ENCODE results near the gene ZNF334. TPM values are rescaled to one million over a fixed set of nuclear protein-coding genes. Genes with fewer than 3 reads are reported as not detected.

ZNF334 gene
- total RNA-seq, 1 donor from 2014 or later, result 1.6 TPM

DNA sequence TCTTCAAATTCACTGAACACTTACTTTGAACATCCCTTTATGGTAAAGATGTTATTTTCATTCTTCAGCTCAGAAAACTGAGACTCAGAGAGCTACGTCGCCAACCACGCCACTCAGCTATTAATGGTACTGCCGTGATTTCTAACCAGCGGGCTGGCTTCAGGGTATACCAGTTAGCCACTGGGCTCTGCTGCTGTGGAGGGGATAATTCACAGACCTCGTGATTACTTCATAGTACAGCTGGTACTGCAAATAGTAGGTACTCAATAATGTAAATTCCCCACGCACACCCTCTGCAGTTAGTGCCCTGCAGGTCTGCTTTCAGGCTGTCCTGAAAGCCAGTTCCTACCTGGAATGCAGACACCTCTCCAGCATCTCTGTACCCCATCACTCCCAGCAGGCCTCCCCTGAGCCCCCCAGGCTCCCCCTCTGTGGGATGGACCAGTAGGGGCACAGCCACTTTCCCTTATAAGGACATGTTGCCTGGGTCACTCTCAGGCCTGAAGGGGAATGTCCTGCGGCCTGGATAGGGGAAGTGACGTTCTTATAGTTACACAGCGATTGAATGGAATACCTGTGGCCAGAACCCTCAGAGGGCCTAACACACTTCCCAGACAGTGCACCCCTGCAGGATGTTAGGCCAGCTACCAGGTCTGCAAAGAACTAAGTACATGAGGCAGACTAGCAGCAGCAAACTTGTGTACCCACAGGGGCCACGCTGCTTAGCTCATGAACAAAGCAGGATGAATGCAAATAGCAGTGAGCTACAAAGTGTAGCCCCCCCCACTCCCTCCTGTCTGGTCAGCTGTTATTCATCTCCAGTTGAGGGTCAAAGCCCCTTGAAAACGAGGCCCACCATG, 38.4 kb upstream of the ZNF334 start:
- no peaks in the 10 kb centered on the region for H3K36me3 Mint-ChIP-seq (ENCODE audit: low read depth)
- no peaks in the 10 kb centered on the region for H3K9me3 Mint-ChIP-seq
- DNase-seq, result peak; percentile 61
- peaks cover 49% of the 10 kb centered on the region for H3K4me1 Mint-ChIP-seq
- H3K4me3 Mint-ChIP-seq, result peak overlapping the region; percentile 79
- intact Hi-C loops (cut with micrococcal nuclease), result loop anchor here (2.0 kb wide), 1 partner anchor 137 kb away; the partner anchor contains the start of gene TP53RK
- peak overlapping the region; percentile 94 for H3K27ac Mint-ChIP-seq
- no peaks in the 10 kb centered on the region for H3K27me3 Mint-ChIP-seq

DNA sequence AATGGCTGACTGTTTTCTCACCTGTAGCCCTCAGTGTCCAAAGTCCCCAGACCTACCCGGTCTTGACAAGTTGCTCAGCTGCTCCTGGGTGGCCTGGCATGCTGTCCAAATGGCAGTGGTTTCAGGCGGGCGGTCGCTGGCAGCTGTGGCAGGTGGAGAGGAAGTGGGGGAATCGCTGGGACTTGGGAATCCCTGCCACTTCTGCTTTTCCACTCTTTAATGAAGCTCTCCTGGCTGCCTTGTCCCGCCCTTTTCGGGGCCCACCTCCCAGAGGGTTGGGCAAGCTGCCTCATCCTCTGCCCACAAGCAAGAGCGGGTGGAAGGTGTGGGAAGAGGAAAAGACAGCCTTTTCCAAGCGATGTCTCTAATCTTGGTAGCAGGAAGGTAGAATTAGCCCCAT, 37.1 kb upstream of the ZNF334 start, which contains the start of gene OCSTAMP:
OCSTAMP (minus strand) TSS at position 194 of the 400 bp plus-strand sequence; CDS start at position 100, 94 bp downstream.
- H3K4me3 Mint-ChIP-seq, result no peak within 1 kb of the TSS

DNA sequence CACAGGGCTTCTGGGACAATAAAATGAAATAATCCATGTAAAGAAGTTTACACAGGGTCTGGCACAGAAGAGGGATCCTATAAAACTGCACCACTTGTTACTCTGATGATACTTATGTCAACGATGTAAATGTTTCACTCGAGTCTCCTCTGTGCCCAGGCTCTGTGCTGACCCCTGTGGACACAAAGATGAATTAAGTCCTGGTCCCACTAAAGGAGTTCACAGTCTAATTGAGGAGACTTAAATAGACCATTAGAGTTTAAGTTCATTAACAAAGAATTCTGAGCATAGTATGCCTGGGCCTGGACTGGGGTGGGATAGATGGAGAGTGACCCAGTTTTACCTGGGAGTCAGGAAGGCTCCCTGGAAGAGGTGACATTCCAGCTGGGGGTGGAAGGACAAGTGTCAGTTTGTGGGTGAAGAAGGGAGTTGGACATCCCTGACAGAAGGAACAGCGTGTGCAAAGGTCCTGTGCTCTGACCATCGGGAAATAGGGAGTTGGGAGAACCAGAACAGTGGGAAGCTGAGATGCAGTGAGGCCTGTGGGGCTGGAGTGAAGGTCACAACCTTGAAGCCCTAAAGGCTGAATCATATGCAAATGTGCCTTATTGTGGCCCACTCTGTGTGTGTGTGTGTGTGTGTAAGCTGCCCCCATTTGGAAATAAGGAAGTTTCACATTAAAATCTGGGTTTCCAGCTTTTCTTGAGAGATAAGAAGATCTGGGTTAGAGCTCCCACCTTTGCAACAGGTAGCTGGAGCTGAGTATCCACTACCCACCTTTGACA, 36.0 kb upstream of the ZNF334 start:
- Mint-ChIP-seq H3K4me3 (no peak overlapping the region), H3K36me3 (ENCODE audit: low read depth) (no peaks in the 10 kb centered on the region), H3K9me3 (no peaks in the 10 kb centered on the region), H3K4me1 (peaks cover 50% of the 10 kb centered on the region), H3K27ac (no peak overlapping the region), H3K27me3 (no peaks in the 10 kb centered on the region)
- no peak for DNase-seq
- intact Hi-C loops (cut with micrococcal nuclease), result loop anchor here (5.0 kb wide), 2 partner anchors 37 to 443 kb away; partner anchors contain the start of gene ZNF334

More for the DNA sequence above, 37.1 kb upstream of the ZNF334 start, which contains the start of gene OCSTAMP:
- intact Hi-C loops (cut with micrococcal nuclease), result no loop called here
- Mint-ChIP-seq H3K4me1 (peaks cover 51% of the 10 kb centered on the region), H3K27ac (peak within 1 kb of the TSS; percentile 14), H3K36me3 (ENCODE audit: low read depth) (no peaks in the 10 kb centered on the region), H3K27me3 (no peaks in the 10 kb centered on the region), H3K9me3 (no peaks in the 10 kb centered on the region)
- DNase-seq, result no peak

DNA sequence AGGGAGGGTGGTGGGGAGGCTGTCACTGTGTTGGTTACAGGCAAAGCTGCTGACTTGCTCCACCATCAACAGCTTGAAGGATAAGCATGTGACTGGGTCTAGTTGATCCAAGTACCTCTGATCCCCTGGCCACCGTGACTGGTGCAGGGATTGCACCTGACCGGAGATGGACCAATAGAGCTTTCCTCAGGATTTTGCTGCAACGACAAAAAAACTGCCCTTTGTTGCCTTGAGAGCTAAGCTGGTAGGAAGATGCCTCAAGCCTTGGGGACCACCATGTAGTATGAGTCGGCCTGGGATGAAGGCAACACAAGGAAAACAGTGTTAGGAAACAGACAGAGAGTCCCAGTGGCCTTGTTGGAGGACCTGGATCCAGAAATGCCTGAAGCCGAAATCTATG, 35.3 kb upstream of the ZNF334 start:
- no peak for DNase-seq

DNA sequence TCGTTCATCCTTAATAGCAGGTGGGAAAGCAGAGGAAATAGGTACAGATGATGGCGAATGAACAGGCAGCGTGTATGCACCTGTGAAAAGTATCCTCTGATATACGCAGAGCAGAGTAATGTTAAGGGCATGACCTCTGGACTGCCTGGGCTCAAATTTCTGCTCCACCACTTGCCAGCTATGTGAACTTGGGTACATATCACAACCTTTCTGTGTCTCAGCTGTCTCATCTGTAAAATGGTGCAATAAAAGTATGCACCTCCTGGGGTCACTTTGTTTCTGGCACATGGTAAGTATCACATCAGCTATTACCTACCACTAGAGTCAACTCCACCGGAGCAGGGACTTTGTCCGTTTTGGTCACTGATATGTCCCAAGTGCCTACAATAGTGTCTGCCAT, 34.6 kb upstream of the ZNF334 start:
- H3K4me3 Mint-ChIP-seq, result no peak overlapping the region
- H3K27me3 Mint-ChIP-seq, result peaks cover 2% of the 10 kb centered on the region
- H3K9me3 Mint-ChIP-seq, result no peaks in the 10 kb centered on the region
- DNase-seq, result no peak
- intact Hi-C loops (cut with micrococcal nuclease), result loop anchor here (5.0 kb wide), 2 partner anchors 36 to 444 kb away; partner anchors contain the start of gene ZNF334
- no peaks in the 10 kb centered on the region for H3K36me3 Mint-ChIP-seq (ENCODE audit: low read depth)
- H3K27ac Mint-ChIP-seq, result no peak overlapping the region
- peaks cover 48% of the 10 kb centered on the region for H3K4me1 Mint-ChIP-seq

More for the DNA sequence above, 35.3 kb upstream of the ZNF334 start:
- Mint-ChIP-seq H3K4me1 (peaks cover 50% of the 10 kb centered on the region), H3K9me3 (no peaks in the 10 kb centered on the region), H3K4me3 (no peak overlapping the region), H3K27me3 (no peaks in the 10 kb centered on the region), H3K27ac (no peak overlapping the region), H3K36me3 (ENCODE audit: low read depth) (no peaks in the 10 kb centered on the region)
- intact Hi-C loops (cut with micrococcal nuclease), result loop anchor here (5.0 kb wide), 2 partner anchors 36 to 444 kb away; partner anchors contain the start of gene ZNF334

DNA sequence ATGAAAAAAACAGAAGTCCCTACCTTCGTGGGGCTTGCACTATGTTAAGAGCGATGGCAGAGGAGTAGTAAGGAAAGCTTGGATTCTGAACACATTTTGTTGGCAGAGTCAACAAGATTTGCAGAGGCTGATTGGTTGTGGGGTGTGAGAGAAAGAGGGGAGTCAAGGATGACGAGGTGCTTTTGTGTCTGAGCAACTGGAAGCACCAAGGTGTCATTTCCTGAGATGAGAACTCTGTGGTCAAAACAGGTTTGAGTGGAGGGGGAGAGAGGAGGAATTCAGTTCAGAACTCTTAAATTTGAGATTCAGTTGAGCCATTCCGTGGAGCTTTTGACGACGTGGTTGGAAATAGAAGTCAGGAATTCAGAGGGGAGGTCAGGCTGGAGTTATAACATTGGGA, 33.6 kb upstream of the ZNF334 start:
- peaks cover 37% of the 10 kb centered on the region for H3K4me1 Mint-ChIP-seq
- H3K27me3 Mint-ChIP-seq, result peaks cover 2% of the 10 kb centered on the region
- DNase-seq, result peak; percentile 71
- H3K9me3 Mint-ChIP-seq, result no peaks in the 10 kb centered on the region
- intact Hi-C loops (cut with micrococcal nuclease), result loop anchor here (5.0 kb wide), 2 partner anchors 35 to 445 kb away; partner anchors contain the start of gene ZNF334
- H3K4me3 Mint-ChIP-seq, result no peak overlapping the region
- H3K36me3 Mint-ChIP-seq (ENCODE audit: low read depth), result no peaks in the 10 kb centered on the region
- no peak overlapping the region for H3K27ac Mint-ChIP-seq

DNA sequence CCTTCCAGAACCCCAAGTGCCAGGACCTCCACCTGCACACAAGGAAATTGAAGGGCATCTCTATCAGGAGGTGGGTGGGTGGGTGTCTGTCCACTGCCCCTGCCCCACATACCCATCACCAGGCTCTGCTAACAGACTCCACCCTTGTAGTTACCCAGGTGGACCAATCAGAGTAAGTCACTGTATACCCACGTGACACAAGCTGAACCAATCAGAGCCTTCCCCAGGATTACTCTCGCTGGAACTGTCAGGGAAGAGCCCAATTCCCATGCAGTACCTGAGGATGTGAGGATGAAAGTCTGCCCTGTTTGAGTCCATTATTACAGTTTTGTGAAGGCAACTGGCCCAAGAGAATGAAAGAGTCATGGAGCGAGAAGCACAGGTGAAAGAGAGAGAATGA, 32.9 kb upstream of the ZNF334 start:
- peaks cover 2% of the 10 kb centered on the region for H3K27me3 Mint-ChIP-seq
- H3K36me3 Mint-ChIP-seq (ENCODE audit: low read depth), result no peaks in the 10 kb centered on the region
- H3K4me3 Mint-ChIP-seq, result no peak overlapping the region
- peak overlapping the region; percentile 61 for H3K27ac Mint-ChIP-seq
- intact Hi-C loops (cut with micrococcal nuclease), result loop anchor here (5.0 kb wide), 2 partner anchors 34 to 446 kb away; partner anchors contain the start of gene ZNF334
- no peak for DNase-seq
- H3K9me3 Mint-ChIP-seq, result no peaks in the 10 kb centered on the region
- peaks cover 31% of the 10 kb centered on the region for H3K4me1 Mint-ChIP-seq

DNA sequence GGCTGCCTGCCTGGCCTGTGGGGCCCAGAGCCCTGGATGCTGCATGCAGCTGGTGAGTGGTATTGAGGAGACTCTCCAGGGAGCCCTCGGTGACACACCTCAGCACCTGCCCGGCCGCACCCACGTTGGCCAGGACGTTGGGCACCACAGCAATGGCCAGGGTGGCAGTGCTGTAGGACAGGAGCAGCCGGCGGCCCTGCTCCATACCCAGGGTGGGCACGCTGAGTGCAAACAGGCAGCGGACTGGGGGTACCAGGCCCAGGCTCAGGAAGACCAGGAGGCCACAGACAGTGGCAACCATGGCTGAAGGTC, 32.4 kb upstream of the ZNF334 start:
- Mint-ChIP-seq H3K36me3 (ENCODE audit: low read depth) (no peaks in the 10 kb centered on the region), H3K27me3 (peaks cover 2% of the 10 kb centered on the region), H3K4me3 (no peak overlapping the region), H3K4me1 (peaks cover 27% of the 10 kb centered on the region), H3K27ac (peak overlapping the region; percentile 61), H3K9me3 (no peaks in the 10 kb centered on the region)
- intact Hi-C loops (cut with micrococcal nuclease), result loop anchor here (1.0 to 5.0 kb wide), 6 partner anchors 8 to 447 kb away; partner anchors contain the start of genes TP53RK and ZNF334
- DNase-seq, result no peak

DNA sequence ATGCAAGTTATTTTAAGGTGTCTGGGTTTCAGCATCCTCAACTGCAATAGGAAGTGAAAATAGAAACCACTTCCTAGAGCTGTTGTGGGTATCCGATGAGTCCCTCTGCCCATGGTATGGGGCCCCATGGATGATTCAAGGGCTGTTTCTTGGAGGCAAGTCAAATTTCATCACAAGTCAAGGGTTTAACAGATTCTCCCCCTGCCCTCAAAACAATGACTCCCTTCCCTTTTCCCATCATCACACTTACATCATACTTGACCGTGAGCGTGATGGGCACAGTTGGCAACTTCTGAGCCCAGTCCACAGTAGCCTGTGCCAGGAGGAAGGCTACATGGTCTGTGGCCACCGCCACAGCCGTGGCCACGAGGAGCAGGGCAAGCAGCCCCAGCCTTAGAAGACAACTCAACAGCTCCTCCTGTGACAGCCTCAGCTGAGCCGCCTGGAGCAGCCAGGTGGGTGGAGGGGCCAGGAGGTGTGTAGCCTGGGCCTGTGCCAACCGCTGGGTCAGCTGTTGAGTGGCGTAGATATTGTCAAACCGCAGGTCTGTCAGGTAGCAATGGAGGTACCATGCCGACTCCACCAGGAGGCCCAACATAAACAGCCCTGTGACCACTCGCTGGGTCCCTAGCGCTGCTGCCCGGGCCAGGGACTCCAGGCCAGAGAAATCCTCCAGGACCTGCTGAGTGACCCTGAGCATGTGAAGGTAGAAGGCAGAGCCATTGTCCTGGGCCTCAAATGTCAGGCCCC, 31.9 kb upstream of the ZNF334 start:
- DNase-seq, result peak; percentile 84
- H3K4me1 Mint-ChIP-seq, result peaks cover 23% of the 10 kb centered on the region
- no peaks in the 10 kb centered on the region for H3K36me3 Mint-ChIP-seq (ENCODE audit: low read depth)
- no peaks in the 10 kb centered on the region for H3K9me3 Mint-ChIP-seq
- H3K27ac Mint-ChIP-seq, result peak overlapping the region; percentile 95
- H3K4me3 Mint-ChIP-seq, result peak overlapping the region; percentile 73
- intact Hi-C loops (cut with micrococcal nuclease), result loop anchor here (1.0 to 5.0 kb wide), 6 partner anchors 8 to 447 kb away; partner anchors contain the start of genes TP53RK and ZNF334
- H3K27me3 Mint-ChIP-seq, result peaks cover 2% of the 10 kb centered on the region

DNA sequence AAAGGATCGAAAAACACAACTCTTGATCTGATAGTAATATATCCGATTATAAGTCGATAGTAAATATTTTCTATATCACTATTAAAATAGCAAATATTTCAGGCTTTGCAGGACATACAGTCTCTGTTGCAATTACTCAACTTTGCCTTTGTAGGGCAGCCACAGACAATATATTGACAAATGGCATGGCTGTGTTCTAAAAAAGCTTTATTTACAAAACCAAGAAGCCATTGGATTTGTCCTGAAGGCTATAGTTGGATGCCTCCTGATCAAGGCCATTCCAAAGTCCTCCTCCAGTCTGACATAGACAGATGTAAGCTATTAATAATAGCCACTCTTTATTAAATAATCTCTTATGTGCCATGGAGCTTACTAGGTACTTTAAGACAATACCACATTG, 31.2 kb upstream of the ZNF334 start:
- peaks cover 2% of the 10 kb centered on the region for H3K27me3 Mint-ChIP-seq
- H3K4me1 Mint-ChIP-seq, result peaks cover 21% of the 10 kb centered on the region
- no peak overlapping the region for H3K27ac Mint-ChIP-seq
- H3K4me3 Mint-ChIP-seq, result peak overlapping the region; percentile 73
- no peak for DNase-seq
- no peaks in the 10 kb centered on the region for H3K36me3 Mint-ChIP-seq (ENCODE audit: low read depth)
- intact Hi-C loops (cut with micrococcal nuclease), result loop anchor here (2.0 kb wide), 1 partner anchor 144 kb away; the partner anchor contains the start of gene TP53RK
- H3K9me3 Mint-ChIP-seq, result no peaks in the 10 kb centered on the region

DNA sequence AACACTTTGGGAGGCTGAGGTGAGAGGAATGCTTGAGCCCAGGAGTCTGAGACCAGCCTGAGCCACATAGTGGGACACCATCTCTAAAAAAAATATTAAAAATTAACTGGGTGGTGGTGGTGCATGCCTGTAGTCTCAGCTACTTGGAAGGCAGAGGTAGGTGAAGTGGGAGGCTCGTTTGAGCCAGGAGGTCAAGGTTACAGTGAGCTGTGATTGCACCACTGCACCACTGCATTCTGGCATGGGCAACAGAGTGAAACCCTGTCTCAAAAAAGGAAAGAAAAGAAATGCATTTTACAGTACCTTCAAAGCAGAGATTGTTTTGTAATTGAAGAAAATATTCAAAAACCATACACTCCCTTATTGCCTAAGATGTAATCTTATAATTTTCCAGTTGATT, 30.6 kb upstream of the ZNF334 start:
- Mint-ChIP-seq H3K36me3 (ENCODE audit: low read depth) (no peaks in the 10 kb centered on the region), H3K27ac (no peak overlapping the region), H3K4me3 (no peak overlapping the region), H3K27me3 (peaks cover 9% of the 10 kb centered on the region), H3K4me1 (peaks cover 24% of the 10 kb centered on the region), H3K9me3 (no peaks in the 10 kb centered on the region)
- DNase-seq, result no peak
- intact Hi-C loops (cut with micrococcal nuclease), result loop anchor here (2.0 kb wide), 1 partner anchor 145 kb away; the partner anchor contains the start of gene TP53RK

DNA sequence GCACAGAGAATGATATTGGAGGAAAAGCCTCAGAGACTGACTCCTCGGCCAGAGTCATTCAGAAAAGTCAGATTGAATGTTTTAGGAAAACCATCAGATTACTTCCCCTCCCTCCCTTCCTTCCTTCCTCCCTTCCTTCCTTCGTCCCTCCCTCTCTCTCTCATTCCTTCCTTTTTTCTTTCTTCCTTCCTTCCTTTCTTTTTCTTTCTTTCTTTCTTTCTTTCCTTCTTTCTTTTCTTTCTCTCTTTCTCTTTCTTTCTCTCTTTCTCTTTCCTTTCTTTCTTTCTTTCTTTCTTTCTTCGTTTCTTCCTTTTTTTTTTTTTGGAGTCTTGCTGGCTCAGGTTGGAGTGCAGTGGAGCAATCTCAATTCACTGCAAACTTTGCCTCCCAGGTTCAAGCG, 29.7 kb upstream of the ZNF334 start:
- H3K36me3 Mint-ChIP-seq (ENCODE audit: low read depth), result no peaks in the 10 kb centered on the region
- no peaks in the 10 kb centered on the region for H3K9me3 Mint-ChIP-seq
- H3K27me3 Mint-ChIP-seq, result peaks cover 14% of the 10 kb centered on the region
- DNase-seq, result no peak
- H3K4me1 Mint-ChIP-seq, result peaks cover 24% of the 10 kb centered on the region
- no peak overlapping the region for H3K4me3 Mint-ChIP-seq
- no peak overlapping the region for H3K27ac Mint-ChIP-seq
- intact Hi-C loops (cut with micrococcal nuclease), result no loop called here

All from activated CD4-positive, alpha-beta T cell treated with anti-CD3 and anti-CD28 coated beads, Interleukin-2, amount 10 ng/mL, durations not matched to agents 24 days and 14 days (primary cell).